ENCODE data around the gene RPAP2.
A peak's percentile ranks its signal among the peaks of the same experiment; 100 is the strongest.

DNA sequence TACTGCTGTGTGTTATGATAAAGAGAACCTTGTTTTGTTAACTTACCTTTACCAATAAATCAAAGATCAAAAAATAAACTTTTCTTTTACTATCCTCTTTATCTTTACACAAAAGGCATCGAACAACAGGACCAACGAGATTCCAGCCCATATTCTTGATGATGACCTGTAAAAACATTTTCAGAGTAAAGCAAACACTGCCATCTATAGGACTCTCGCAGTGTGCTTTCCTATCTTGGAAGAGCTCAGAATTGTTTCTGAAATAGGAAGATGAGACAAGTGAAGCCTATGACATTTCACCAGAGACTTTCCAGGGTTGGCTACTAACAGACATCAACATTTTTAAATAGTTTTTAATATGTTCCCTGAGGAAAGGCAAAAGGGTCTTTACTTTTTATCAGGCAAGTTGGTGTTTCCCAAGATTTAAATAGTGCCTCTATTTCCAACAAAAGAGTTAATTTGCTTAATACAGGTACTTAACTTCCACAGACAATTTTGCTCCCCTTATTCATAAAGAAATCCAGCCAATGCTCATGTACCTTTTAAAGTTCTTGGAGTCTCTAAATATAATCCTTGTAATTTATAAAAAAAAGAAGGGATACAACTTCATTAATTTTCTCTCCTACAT lies 7.4 kb upstream of the RPAP2 start:
- TF ChIP-seq, protein P1, sequence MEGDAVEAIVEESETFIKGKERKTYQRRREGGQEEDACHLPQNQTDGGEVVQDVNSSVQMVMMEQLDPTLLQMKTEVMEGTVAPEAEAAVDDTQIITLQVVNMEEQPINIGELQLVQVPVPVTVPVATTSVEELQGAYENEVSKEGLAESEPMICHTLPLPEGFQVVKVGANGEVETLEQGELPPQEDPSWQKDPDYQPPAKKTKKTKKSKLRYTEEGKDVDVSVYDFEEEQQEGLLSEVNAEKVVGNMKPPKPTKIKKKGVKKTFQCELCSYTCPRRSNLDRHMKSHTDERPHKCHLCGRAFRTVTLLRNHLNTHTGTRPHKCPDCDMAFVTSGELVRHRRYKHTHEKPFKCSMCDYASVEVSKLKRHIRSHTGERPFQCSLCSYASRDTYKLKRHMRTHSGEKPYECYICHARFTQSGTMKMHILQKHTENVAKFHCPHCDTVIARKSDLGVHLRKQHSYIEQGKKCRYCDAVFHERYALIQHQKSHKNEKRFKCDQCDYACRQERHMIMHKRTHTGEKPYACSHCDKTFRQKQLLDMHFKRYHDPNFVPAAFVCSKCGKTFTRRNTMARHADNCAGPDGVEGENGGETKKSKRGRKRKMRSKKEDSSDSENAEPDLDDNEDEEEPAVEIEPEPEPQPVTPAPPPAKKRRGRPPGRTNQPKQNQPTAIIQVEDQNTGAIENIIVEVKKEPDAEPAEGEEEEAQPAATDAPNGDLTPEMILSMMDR (IDR thresholded peaks at IDR 0.05): peak in 4 of 6 experiments; percentile 48 to 67 (median 63)
- TF ChIP-seq POLR2A (IDR thresholded peaks at IDR 0.05): no peak

Data from Peyer's patch (tissue), 4 donors.